ENCODE data around the gene GDF7. TPM values are rescaled to one million over a fixed set of nuclear protein-coding genes. Genes with fewer than 3 reads are reported as not detected.

The GDF7 gene
- total and polyA plus RNA-seq, 2 of the 8 experiments (the other 6 are each of a cell fraction or from before 2014, with no cell fraction given) = 0.04 to 0.06 TPM

DNA sequence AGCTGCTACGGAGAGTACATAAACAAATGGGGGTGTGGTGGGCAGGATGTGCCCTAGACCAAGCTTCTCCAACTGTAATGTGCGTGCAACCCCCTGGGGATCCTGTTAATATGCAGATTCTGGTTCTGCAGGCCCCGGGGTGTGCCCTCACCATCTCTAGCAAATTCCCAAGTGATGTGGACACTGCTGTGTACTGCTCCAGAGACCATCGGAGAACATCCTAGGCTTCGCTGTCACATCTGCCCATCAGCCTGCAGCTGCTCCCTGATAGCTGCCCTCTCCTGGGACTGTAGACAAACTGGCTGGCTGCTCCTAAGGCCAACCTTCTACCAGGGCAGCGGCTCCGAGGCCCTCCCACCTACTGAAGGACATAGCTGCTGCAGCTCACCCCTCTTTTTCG lies 19.2 kb upstream of the GDF7 start (continued):
- TF ChIP-seq ASH2L (IDR thresholded peaks at IDR 0.05; ENCODE audit: low read length) (no peak), SRF (IDR thresholded peaks at IDR 0.05; ENCODE audit: low read depth, low read length) (no peak), EP300 (IDR thresholded peaks at IDR 0.05; ENCODE audit: borderline replicate concordance in 1 of 2, low read depth in 2 of 2, low read length in 2 of 2) (no peak), SP1 (IDR thresholded peaks at IDR 0.05; ENCODE audit: low read depth, low read length) (no peak), PHF8 (conservative IDR thresholded peaks at IDR 0.05; ENCODE audit: low read depth, low read length) (no peak)

Measured in H1 (cell line).